HG03354 (cell line): ENCODE measurements around the gene COL7A1.

Experiments used
- ATAC-seq: cut with Tn5 transposase; IDR thresholded peaks from one replicate; pipeline ENCODE4 v1.9.1; 2021; ENCODE audit warnings: mild to moderate bottlenecking; ENCODE audit not compliant: unreplicated experiment, poor library complexity, severe bottlenecking

The COL7A1 gene

DNA sequence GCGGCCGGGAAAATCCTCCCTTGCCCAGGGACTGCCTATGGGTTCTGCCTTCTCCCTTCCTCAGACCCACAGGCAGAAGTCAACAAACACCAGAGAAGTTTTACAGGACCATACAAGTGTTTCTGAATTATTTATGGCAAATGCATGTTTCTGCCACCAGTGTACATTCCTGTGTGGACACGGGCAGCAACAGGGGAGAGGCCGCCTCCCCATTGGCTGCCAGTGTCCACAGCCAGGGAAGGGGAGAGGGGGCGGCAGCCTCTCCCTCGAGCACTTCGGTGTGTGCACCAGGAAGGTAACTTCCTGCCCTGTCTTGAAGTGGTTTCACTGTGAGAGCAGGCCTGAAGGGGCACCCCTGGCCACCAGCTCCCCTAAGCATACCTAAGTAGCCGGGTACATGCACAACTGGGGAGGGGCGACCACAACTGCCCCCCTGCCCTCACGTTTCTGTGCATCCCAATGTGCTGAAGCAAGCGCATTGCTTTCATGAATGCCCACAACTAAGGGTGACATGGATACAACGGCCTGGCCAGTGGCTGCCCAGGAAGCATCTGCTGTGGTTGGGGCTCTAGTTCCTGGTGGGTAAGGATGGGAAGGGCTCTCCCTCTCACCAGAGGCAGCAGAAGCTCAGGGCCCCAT is 76.4 kb downstream of the COL7A1 start:
- no peak for ATAC-seq

DNA sequence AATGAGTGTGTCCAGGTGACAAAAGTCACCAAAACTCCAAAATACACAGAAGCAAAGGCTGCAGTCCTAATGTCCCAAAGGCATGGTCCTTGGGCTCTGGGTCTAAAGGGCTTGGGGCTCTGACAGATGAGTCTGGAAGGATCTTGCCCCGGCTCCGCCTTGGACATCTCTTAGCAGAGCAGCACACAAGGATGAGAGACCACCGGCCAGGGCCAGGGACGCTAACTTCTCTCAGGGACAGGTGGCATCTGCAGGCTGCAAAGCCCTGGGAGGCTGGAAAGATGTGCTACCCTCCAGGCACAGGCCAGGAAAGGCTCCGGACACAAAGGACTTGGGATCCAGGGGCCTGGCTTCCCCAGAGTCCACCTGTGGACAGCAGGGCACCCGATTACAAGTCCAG is 77.1 kb downstream of the COL7A1 start:
- ATAC-seq, result no peak

DNA sequence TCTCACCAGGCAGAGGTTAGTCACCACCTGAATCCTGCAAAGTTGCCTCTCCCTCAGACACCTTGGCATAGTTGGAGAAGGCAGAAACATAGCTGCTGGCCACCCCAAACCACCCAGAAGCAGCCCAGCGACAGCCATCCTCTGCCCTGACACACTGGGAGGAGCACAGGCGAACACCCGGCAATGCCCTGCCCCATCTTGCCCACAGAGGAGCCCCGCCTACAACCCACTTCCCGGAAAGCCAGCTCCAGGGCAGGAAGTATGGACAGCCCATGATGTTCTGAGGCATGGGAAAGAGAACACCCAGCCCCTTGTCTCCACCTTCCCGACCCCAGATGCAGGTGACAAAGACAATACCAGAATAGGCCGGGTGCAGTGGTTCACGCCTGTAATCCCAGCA is 78.6 kb downstream of the COL7A1 start:
- no peak for ATAC-seq

GRCh38 chr3:48514431-48515227 is 80.5 kb downstream of the COL7A1 start:
- no peak for ATAC-seq
